HL-60 (cell line): ENCODE results near the gene DMD.

Source experiments
- DNase-seq, 2 experiments: peaks; one replicate each; pipeline ENCODE4 v3.0.0-alpha.2; 2010 to 2020; ENCODE audit warnings: low read depth in 1 of 2, low spot score in 1 of 2
- H3K27ac ChIP-seq: fragments of 250-450 bp; sonication (Bioruptor Pico); replicated peaks from 2 replicates; pipeline ENCODE4 v1.5.1; 2020; ENCODE audit warnings: mild to moderate bottlenecking, moderate library complexity
- H3K27me3 ChIP-seq: fragments of 250-450 bp; sonication (Bioruptor Pico); 2 replicates; pipeline ENCODE4 v1.5.1; 2021; ENCODE audit warnings: mild to moderate bottlenecking, moderate library complexity; ENCODE audit not compliant: insufficient read depth, poor library complexity, severe bottlenecking
- H3K4me3 ChIP-seq: replicated peaks from 2 replicates; pipeline ENCODE4 v1.5.1; 2011; ENCODE audit warnings: mild to moderate bottlenecking, control low read depth, low read length; ENCODE audit not compliant: insufficient read depth
- CTCF ChIP-seq: IDR thresholded peaks from one replicate; pipeline ENCODE4 v1.5.1; 2011; ENCODE audit warnings: low read length, control low read depth, inconsistent platforms; ENCODE audit not compliant: insufficient read depth
- GABPA ChIP-seq: IDR thresholded peaks from 2 replicates; pipeline ENCODE4 v1.6.1; 2012; ENCODE audit warnings: low read depth
- POLR2AphosphoS5 ChIP-seq: IDR thresholded peaks from 2 replicates; pipeline ENCODE4 v1.6.1; 2012; ENCODE audit warnings: low read depth
- REST ChIP-seq: IDR thresholded peaks from 2 replicates; pipeline ENCODE4 v1.6.1; 2012; ENCODE audit warnings: low read depth; ENCODE audit not compliant: insufficient replicate concordance
- SPI1 ChIP-seq: IDR thresholded peaks from 2 replicates; pipeline ENCODE4 v1.6.1; 2012; ENCODE audit warnings: low read depth, mild to moderate bottlenecking, borderline replicate concordance

The DMD gene

GRCh38 chrX:31255310-31256033 is 1955.9 kb downstream of the DMD start:
- H3K27ac ChIP-seq, result no peak overlapping the region
- H3K4me3 ChIP-seq, result no peak overlapping the region
- no peaks in the 10 kb centered on the region for H3K27me3 ChIP-seq
- DNase-seq, result no peak
- TF ChIP-seq SPI1, result no peak
- TF ChIP-seq REST, result no peak
- TF ChIP-seq GABPA, result no peak
- TF ChIP-seq CTCF, result no peak
- no peak for TF ChIP-seq POLR2AphosphoS5

- Histone ChIP-seq H3K27me3 (no peaks in the 10 kb centered on the region), H3K27ac (no peak overlapping the region), H3K4me3 (no peak overlapping the region)
- TF ChIP-seq REST, result no peak
- TF ChIP-seq CTCF, result no peak
- no peak for TF ChIP-seq GABPA
- no peak for TF ChIP-seq SPI1
- no peak for TF ChIP-seq POLR2AphosphoS5
- no peak for DNase-seq
Observed at GRCh38 chrX:31252133-31252532, 1959.2 kb downstream of the DMD start.

GRCh38 chrX:31251336-31251735 is 1960.0 kb downstream of the DMD start:
- Histone ChIP-seq H3K4me3 (no peak overlapping the region), H3K27ac (no peak overlapping the region), H3K27me3 (no peaks in the 10 kb centered on the region)
- TF ChIP-seq POLR2AphosphoS5 (no peak), GABPA (no peak), SPI1 (no peak), REST (no peak), CTCF (no peak)
- no peak for DNase-seq
